ENCODE measurements around the gene GCC2.
"Not testable (repeated sequence)": the region's sequence is repeated elsewhere in the genome, so short reads cannot be mapped to it uniquely, and the experiment has no call there.

- not testable (repeated sequence) for TF ChIP-seq CTCF, POLR2A (IDR thresholded peaks at IDR 0.05)
These were observed 75.7 kb downstream of the GCC2 start for GRCh38 chr2:108524688-108525087.
